Heart right ventricle (tissue), 16 donors: ENCODE measurements around the gene CCDC85A. TPM values are rescaled to one million over a fixed set of nuclear protein-coding genes. Genes with fewer than 3 reads are reported as not detected.

Experiments
- ATAC-seq, 8 donors: fragments of 200-7000 bp; cut with Tn5 transposase; one replicate each; pipeline ENCODE4 v1.9.1; 2020; ENCODE audit warnings: mild to moderate bottlenecking in 8 of 8, moderate library complexity in 8 of 8, moderate number of reproducible peaks in 1 of 8
- DNase-seq, 2 donors: peaks; one replicate each; pipeline ENCODE4 v3.0.0-alpha.2; 2020
- H3K27ac ChIP-seq, 10 donors: fragments of 200-600 bp; sonication (generic) in 2 of 10; one replicate each; pipeline versions ENCODE4 v1.5.0 to v1.8.0; 2020 to 2022; ENCODE audit warnings: mild to moderate bottlenecking in 3 of 10
- H3K27me3 ChIP-seq, 7 donors: fragments of 200-600 bp; one replicate each; pipeline ENCODE4 v1.8.0; 2021 to 2022; ENCODE audit warnings: mild to moderate bottlenecking in 2 of 7
- H3K36me3 ChIP-seq, 9 donors: fragments of 200-600 bp; sonication (generic) in 1 of 9; one replicate each; pipeline versions ENCODE4 v1.5.0 to v1.8.0; 2020 to 2022; ENCODE audit warnings: mild to moderate bottlenecking in 2 of 9
- H3K4me1 ChIP-seq, 9 donors: fragments of 200-600 bp; sonication (generic) in 1 of 9; one replicate each; pipeline versions ENCODE4 v1.5.0 to v1.8.0; 2020 to 2022; ENCODE audit warnings: mild to moderate bottlenecking in 4 of 9
- H3K4me3 ChIP-seq, 10 donors: fragments of 200-600 bp; sonication (generic) in 2 of 10; one replicate each; pipeline versions ENCODE4 v1.5.0 to v1.8.0; 2020 to 2022; ENCODE audit warnings: mild to moderate bottlenecking in 7 of 10, moderate library complexity in 2 of 10
- H3K9me3 ChIP-seq, 11 donors: fragments of 200-600 bp in 10 of 11; sonication (generic) in 2 of 11; one replicate each; pipeline versions ENCODE4 v1.5.0 to v1.8.0; 2013 to 2022; ENCODE audit warnings: mild to moderate bottlenecking in 2 of 11, control low read depth in 1 of 11, moderate library complexity in 1 of 11
- WGBS, 2 donors: extraction: QIAGEN DNeasy Blood & Tissue Kit; methylation state at CpG; one replicate each; pipeline ENCODE4 v1.1.7; 2013; ENCODE audit warnings: inconsistent platforms in 1 of 2; 5-methylcytosine and 5-hydroxymethylcytosine counted together
- intact Hi-C, 10 donors: fragments of 100-400 bp; cut with DNase I; formaldehyde crosslinking; loops; one replicate each; pipeline versions ENCODE4 v1.11.1 to v1.14.2; 2022
- polyA plus RNA-seq, 2 donors: library from polyadenylated mRNA; stranded (reverse); fragments of 200-250 nt; gene quantifications; one replicate each; pipeline ENCODE4 v1.2.3, GENCODE V29; 2013
- total RNA-seq, 10 donors: library from RNA; stranded (reverse); fragmentation: NEBNext Ultra II Directional in 3 of 10; extraction: Animal tissue kit (Norgen Biotek cat#: 25700) in 3 of 10; gene quantifications; one replicate each; pipeline versions ENCODE4 v1.2.1 to v1.2.4, GENCODE V29; 2021 to 2023
- TF ChIP-seq, protein P1 (sequence below), 9 donors: fragments of 200-600 bp; sonication (generic) in 2 of 9; IDR thresholded peaks; one replicate each; pipeline versions ENCODE4 v1.5.0 to v1.8.0; 2021 to 2022; ENCODE audit warnings: antibody characterized with exemption in 9 of 9, mild to moderate bottlenecking in 5 of 9, moderate library complexity in 1 of 9
- donor health status: Arrhythmogenic right ventricular cardiomyopathy.
- donor health status: ischemic (EF 13 %, LVEDD 7.1; RV severe dilation, severe dysfunction).
- donor health status: healthy with polysubstance abuse.
- donor health status: DM: no; HTN: yes; CAD: no.
- donor health status: DM: no; HTN: no; CAD: no.
- donor health status: ischemic (EF 25% LVEDD 6.9; RV normal size, moderate dysfunction).
- donor health status: ischemic (EF 25% LVEDD 5.7; RV mildly dilated, moderate dysfunction).
- donor health status: healthy.
- donor health status: DM: yes; HTN: yes; CAD: no.
- donor health status: Ischemic cardiomyopathy.
- donor health status: ischemic (EF 35%, LVEDD 5.7; RV mildly dilated, moderate dysfunction).
- donor health status: nonischemic (EF 11% LVEDD 7.7; RV severe dilation, severe dysfunction).
- donor health status: DM: yes; HTN: yes; CAD: no.
- donor health status: PGD.
- donor health status: ischemic (EF 29% LVEDD 5.4; RV normal size, mild dysfunction).
- donor health status: nonischemic (EF 23%, LVEDD 6.1; RV moderate dilation, normal function).

The CCDC85A gene
- total and polyA plus RNA-seq, 12 donors = 1.5 to 8.5 (median 3.5) TPM

DNA sequence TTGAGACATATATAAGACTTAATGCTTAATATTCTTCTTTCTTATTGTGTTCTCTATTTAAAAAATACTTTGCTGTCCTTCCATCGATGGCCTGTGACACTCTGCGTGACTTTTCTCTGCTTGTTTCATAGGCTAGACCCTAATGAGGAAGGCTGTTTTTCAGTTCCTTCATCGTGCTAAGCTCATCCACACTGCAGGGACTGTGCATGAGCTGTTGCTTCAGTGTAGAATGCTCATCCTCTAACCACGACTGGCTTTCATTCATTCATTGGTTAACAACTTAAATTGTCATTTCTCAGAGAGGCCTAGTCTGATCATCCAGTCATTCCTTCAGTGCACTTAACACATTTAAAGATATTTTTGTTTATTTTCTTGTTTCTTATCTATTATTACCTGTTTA, 134.4 kb downstream of the CCDC85A start:
- Histone ChIP-seq H3K27ac (peak overlapping the region in 2 of 10 donors; percentile 74 to 82), H3K4me1 (peaks cover 0 to 43% (median 8%) of the 10 kb centered on the region in 9 donors), H3K36me3 (no peaks in the 10 kb centered on the region), H3K4me3 (no peak overlapping the region), H3K9me3 (peaks cover 0 to 11% (median 0%) of the 10 kb centered on the region in 11 donors), H3K27me3 (no peaks in the 10 kb centered on the region)
- TF ChIP-seq, protein P1, sequence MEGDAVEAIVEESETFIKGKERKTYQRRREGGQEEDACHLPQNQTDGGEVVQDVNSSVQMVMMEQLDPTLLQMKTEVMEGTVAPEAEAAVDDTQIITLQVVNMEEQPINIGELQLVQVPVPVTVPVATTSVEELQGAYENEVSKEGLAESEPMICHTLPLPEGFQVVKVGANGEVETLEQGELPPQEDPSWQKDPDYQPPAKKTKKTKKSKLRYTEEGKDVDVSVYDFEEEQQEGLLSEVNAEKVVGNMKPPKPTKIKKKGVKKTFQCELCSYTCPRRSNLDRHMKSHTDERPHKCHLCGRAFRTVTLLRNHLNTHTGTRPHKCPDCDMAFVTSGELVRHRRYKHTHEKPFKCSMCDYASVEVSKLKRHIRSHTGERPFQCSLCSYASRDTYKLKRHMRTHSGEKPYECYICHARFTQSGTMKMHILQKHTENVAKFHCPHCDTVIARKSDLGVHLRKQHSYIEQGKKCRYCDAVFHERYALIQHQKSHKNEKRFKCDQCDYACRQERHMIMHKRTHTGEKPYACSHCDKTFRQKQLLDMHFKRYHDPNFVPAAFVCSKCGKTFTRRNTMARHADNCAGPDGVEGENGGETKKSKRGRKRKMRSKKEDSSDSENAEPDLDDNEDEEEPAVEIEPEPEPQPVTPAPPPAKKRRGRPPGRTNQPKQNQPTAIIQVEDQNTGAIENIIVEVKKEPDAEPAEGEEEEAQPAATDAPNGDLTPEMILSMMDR (IDR thresholded peaks at IDR 0.05) = no peak
- intact Hi-C loops = loop anchor here in 3 of 10 donors (10.0 kb wide), 3 partner anchors 123 to 267 kb away; partner anchors contain the start of gene CCDC85A (in 1 of the 3)
- DNase-seq (no peak), ATAC-seq (no peak)
- 93 to 96% methylated on average over 4 of the region's 4 CpGs for WGBS, 2 donors

DNA sequence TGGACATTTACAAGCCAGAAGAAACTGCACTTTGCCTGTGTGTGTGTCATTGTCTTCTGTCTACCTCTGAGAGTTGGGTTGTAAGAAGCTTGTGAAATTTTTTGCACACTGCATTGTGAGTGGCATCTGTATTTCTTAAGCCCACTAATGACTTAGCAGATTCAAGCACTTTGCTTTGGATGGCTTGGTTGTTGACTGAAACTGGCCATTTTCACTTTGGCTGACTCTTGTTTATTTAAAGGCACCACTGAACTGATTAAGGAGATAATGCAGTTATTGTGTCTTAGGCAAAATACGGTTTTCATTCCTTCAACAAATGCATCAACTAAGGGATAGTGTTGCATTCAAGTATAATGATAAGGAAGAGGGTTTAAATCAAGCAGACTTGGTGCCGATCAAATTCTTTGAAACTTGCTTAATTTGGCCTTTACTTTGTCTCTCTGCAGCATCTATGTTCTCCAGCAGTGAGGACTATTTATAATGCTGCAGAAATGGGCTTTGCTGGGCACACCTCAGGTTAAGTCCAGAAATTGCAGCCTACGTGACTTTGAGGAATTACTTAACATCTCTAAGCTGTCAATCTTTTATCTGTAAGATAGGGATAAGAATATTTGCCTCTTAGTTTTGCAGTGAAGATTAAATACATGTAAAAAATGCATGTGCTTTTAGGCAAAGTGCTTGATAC, 142.0 kb downstream of the CCDC85A start:
- 28 to 33% methylated on average over 3 of the region's 3 CpGs for WGBS, 2 donors

DNA sequence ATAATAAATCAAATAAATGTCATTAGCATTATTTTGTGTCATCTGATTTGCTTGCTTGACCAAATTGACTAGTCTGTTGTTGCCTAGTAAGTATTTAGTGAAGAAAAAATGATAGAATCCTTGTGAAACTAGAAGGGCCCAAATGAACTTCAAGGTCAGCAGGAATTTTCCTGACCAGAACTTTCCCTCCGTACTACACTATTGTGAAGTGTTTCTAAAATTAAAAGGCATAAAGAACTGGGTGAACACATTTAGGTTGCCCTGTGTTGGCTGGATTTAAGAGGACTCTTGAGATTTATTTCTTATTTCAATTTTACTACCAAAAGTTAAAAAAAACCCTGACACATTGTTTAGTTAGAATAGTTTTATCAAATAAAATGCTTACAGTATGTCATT, 142.6 kb downstream of the CCDC85A start:
- peaks cover 0 to 35% (median 20%) of the 10 kb centered on the region in 9 donors for H3K4me1 ChIP-seq
- no peak overlapping the region for H3K4me3 ChIP-seq
- H3K36me3 ChIP-seq = no peaks in the 10 kb centered on the region
- no peaks in the 10 kb centered on the region for H3K27me3 ChIP-seq
- intact Hi-C loops = no loop called here
- H3K27ac ChIP-seq = peak overlapping the region in 7 of 10 donors; percentile 32 to 61 (median 55)
- 18 to 26% methylated on average over 1 of the region's 1 CpG for WGBS, 2 donors
- ATAC-seq = peak in 7 of 8 donors; percentile 46 to 92 (median 72)
- TF ChIP-seq, protein P1 (IDR thresholded peaks at IDR 0.05) = no peak
- no peak for DNase-seq
- peaks cover 0 to 11% (median 0%) of the 10 kb centered on the region in 11 donors for H3K9me3 ChIP-seq

More for the DNA sequence above, 142.0 kb downstream of the CCDC85A start:
- DNase-seq (no peak), ATAC-seq (peak in 3 of 8 donors; percentile 57 to 73 (median 57))
- peak overlapping the region in 7 of 10 donors; percentile 32 to 61 (median 55) for H3K27ac ChIP-seq
- H3K4me1 ChIP-seq = peaks cover 0 to 35% (median 20%) of the 10 kb centered on the region in 9 donors
- intact Hi-C loops = no loop called here
- H3K9me3 ChIP-seq = peaks cover 0 to 11% (median 0%) of the 10 kb centered on the region in 11 donors
- H3K4me3 ChIP-seq = no peak overlapping the region
- no peaks in the 10 kb centered on the region for H3K36me3 ChIP-seq
- H3K27me3 ChIP-seq = no peaks in the 10 kb centered on the region
- TF ChIP-seq, protein P1 (IDR thresholded peaks at IDR 0.05) = no peak

DNA sequence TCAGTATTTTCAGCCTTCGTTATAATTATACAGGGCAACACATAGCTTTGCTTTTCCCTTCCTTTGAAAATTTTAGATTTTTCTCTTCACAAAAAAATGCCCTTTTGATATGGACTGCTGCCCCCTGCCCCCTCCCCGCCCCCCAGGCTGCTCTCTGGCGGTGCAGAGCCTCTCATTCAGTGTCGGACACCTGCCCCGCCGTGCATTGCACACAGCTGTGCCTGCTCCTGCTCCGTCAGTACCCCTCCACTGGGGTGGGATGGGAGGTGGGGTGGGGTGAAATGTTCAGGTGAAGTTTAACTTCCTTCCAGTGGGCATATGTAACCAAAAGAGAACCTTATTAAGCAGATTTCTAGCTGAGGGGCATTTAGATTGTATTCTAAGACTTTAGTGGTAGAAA, 148.0 kb downstream of the CCDC85A start:
- no peaks in the 10 kb centered on the region for H3K9me3 ChIP-seq
- H3K4me1 ChIP-seq = peaks cover 0 to 45% (median 25%) of the 10 kb centered on the region in 9 donors
- H3K4me3 ChIP-seq = no peak overlapping the region
- TF ChIP-seq, protein P1 (IDR thresholded peaks at IDR 0.05) = no peak
- WGBS, 2 donors = 89 to 93% methylated on average over 7 of the region's 7 CpGs
- ATAC-seq (no peak), DNase-seq (no peak)
- intact Hi-C loops = loop anchor here in 1 of 10 donors (5.0 kb wide), 1 partner anchor 145 kb away; no protein-coding TSS in a partner anchor
- H3K27ac ChIP-seq = no peak overlapping the region
- no peaks in the 10 kb centered on the region for H3K36me3 ChIP-seq
- H3K27me3 ChIP-seq = no peaks in the 10 kb centered on the region
